Right kidney (tissue), 1 donor: ENCODE measurements around the gene VWA8.
"Not testable (repeated sequence)": the region's sequence is repeated elsewhere in the genome, so short reads cannot be mapped to it uniquely, and the experiment has no call there.

Experiments used
- DNase-seq: peaks from one replicate; pipeline ENCODE4 v3.0.0-alpha.2; 2016

VWA8 gene

GRCh38 chr13:41548910-41549309, 412.0 kb downstream of the VWA8 start:
- DNase-seq = no peak

- DNase-seq = no peak
Observed at GRCh38 chr13:41548031-41548430, 412.9 kb downstream of the VWA8 start.

GRCh38 chr13:41547251-41548000, 413.5 kb downstream of the VWA8 start:
- peak; percentile 34 for DNase-seq

GRCh38 chr13:41546372-41547190, 414.3 kb downstream of the VWA8 start:
- no peak for DNase-seq

- no peak for DNase-seq
Observed at GRCh38 chr13:41545432-41545707, 415.5 kb downstream of the VWA8 start.

- DNase-seq = no peak
Observed at GRCh38 chr13:41543664-41544300, 417.1 kb downstream of the VWA8 start.

- not testable (repeated sequence) for DNase-seq
Observed at GRCh38 chr13:41542799-41543198, 418.1 kb downstream of the VWA8 start.

GRCh38 chr13:41542281-41542680, 418.6 kb downstream of the VWA8 start:
- no peak for DNase-seq

- DNase-seq = no peak
Observed at GRCh38 chr13:41541142-41541938, 419.6 kb downstream of the VWA8 start.

- DNase-seq = not testable (repeated sequence)
Observed at GRCh38 chr13:41540240-41540639, 420.7 kb downstream of the VWA8 start.

- DNase-seq = no peak
Observed at GRCh38 chr13:41533266-41534052, 427.4 kb downstream of the VWA8 start.

GRCh38 chr13:41528021-41528420, 432.9 kb downstream of the VWA8 start:
- no peak for DNase-seq

GRCh38 chr13:41520660-41521630, 440.0 kb downstream of the VWA8 start:
- no peak for DNase-seq

GRCh38 chr13:41520016-41520659, 440.8 kb downstream of the VWA8 start:
- no peak for DNase-seq
